ENCODE data around the gene LRTM1.

GRCh38 chr3:54964081-54964480 lies 36.2 kb upstream of the LRTM1 start:
- TF ChIP-seq CTCF (IDR thresholded peaks at IDR 0.05), result no peak
- TF ChIP-seq POLR2A (IDR thresholded peaks at IDR 0.05), result no peak

Measured in testis (tissue), 2 donors.